ENCODE data around the gene DAO. TPM values are rescaled to one million over a fixed set of nuclear protein-coding genes. Genes with fewer than 3 reads are reported as not detected.
A peak's percentile ranks its signal among the peaks of the same experiment; 100 is the strongest.

DAO gene
- total RNA-seq, 3 donors from 2014 or later = not detected

DNA sequence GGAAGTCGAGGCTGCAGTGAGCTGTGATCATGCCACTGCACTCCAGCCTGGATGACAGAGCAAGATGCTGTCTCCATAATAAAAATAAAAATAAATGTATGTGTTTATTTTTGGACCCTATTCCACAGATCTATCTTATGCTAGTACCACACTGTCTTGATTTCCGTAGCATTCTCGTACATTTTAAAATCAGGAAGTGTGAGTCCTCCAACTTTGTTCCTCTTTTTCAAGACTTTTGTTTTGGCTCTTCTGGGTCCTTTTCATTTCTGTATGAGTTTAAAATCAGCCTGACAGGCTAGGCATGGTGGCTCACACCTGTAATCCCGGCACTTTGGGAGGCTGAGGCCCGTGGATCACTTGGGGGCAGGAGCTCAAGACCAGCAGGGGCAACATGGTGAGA lies 25.8 kb downstream of the DAO start:
- TF ChIP-seq POLR2A (IDR thresholded peaks at IDR 0.05) = no peak
- no peak for TF ChIP-seq POLR2AphosphoS5 (IDR thresholded peaks at IDR 0.05)
- TF ChIP-seq, protein P1, sequence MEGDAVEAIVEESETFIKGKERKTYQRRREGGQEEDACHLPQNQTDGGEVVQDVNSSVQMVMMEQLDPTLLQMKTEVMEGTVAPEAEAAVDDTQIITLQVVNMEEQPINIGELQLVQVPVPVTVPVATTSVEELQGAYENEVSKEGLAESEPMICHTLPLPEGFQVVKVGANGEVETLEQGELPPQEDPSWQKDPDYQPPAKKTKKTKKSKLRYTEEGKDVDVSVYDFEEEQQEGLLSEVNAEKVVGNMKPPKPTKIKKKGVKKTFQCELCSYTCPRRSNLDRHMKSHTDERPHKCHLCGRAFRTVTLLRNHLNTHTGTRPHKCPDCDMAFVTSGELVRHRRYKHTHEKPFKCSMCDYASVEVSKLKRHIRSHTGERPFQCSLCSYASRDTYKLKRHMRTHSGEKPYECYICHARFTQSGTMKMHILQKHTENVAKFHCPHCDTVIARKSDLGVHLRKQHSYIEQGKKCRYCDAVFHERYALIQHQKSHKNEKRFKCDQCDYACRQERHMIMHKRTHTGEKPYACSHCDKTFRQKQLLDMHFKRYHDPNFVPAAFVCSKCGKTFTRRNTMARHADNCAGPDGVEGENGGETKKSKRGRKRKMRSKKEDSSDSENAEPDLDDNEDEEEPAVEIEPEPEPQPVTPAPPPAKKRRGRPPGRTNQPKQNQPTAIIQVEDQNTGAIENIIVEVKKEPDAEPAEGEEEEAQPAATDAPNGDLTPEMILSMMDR (IDR thresholded peaks at IDR 0.05) = no peak
- Histone ChIP-seq H3K4me1 (no peaks in the 10 kb centered on the region), H3K4me3 (no peak overlapping the region), H3K9me3 (no peaks in the 10 kb centered on the region), H3K36me3 (no peaks in the 10 kb centered on the region), H3K27ac (no peak overlapping the region), H3K27me3 (no peaks in the 10 kb centered on the region)
- no peak for DNase-seq (ENCODE audit: low spot score in 2 of 2)
- intact Hi-C loops (cut with DNase I; ENCODE audit: low total_unique reads) = no loop called here

DNA sequence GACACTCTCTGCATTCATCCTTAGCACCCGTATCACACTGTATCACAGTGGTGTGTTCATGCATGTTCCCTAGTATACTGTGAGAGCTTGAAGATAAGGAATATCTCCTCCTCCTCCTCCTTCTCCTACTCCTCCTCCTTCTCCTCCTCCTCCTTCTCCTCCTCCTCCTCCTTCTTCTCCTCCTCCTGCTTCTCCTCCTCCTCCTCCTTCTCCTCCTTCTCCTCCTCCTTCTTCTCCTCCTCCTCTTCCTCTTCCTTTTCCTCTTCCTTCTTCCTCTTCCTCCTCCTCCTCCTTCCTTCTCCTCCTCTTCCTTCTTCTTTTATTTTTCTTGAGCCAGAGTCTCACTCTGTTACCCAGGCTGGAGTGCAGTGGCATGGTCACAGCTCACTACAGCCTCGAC lies 27.1 kb downstream of the DAO start:
- Histone ChIP-seq H3K4me3 (no peak overlapping the region), H3K36me3 (no peaks in the 10 kb centered on the region), H3K27me3 (no peaks in the 10 kb centered on the region), H3K4me1 (peaks cover 0 to 4% of the 10 kb centered on the region in 2 donors), H3K27ac (no peak overlapping the region), H3K9me3 (no peaks in the 10 kb centered on the region)
- no peak for DNase-seq (ENCODE audit: low spot score in 2 of 2)
- intact Hi-C loops (cut with DNase I; ENCODE audit: low total_unique reads) = no loop called here
- no peak for TF ChIP-seq POLR2AphosphoS5 (IDR thresholded peaks at IDR 0.05)
- no peak for TF ChIP-seq POLR2A (IDR thresholded peaks at IDR 0.05)
- TF ChIP-seq, protein P1 (IDR thresholded peaks at IDR 0.05) = no peak

DNA sequence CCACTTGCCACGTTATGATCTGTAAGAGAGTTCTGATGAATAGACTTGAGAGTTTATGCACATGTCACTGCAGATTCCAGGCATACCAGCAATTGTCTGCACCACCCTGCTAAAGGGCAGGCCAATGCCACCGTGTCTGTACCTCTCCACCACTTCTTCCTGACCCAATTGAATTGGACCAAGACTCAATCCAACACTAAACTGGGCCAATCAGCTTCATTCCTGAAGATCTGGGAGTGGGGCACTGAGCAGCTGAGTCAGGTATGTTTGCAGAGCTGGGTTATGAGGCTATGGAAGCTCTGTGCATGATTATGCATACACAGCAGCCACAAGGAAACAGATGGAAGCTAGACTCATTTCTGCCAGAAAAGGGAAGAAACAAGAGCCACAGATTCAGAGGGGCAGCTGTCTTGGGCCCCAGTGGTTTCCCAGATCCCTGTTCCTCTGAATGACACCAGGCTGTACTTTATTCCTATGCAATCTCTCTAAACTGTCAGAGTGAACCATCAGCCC lies 28.0 kb downstream of the DAO start:
- no peaks in the 10 kb centered on the region for H3K27me3 ChIP-seq
- TF ChIP-seq POLR2A (IDR thresholded peaks at IDR 0.05) (no peak), POLR2AphosphoS5 (IDR thresholded peaks at IDR 0.05) (no peak)
- TF ChIP-seq, protein P1 (IDR thresholded peaks at IDR 0.05) = no peak
- DNase-seq (ENCODE audit: low spot score in 2 of 2) = no peak
- peaks cover 0 to 6% of the 10 kb centered on the region in 2 donors for H3K4me1 ChIP-seq
- intact Hi-C loops (cut with DNase I; ENCODE audit: low total_unique reads) = no loop called here
- no peaks in the 10 kb centered on the region for H3K36me3 ChIP-seq
- no peak overlapping the region for H3K27ac ChIP-seq
- no peak overlapping the region for H3K4me3 ChIP-seq
- no peaks in the 10 kb centered on the region for H3K9me3 ChIP-seq

DNA sequence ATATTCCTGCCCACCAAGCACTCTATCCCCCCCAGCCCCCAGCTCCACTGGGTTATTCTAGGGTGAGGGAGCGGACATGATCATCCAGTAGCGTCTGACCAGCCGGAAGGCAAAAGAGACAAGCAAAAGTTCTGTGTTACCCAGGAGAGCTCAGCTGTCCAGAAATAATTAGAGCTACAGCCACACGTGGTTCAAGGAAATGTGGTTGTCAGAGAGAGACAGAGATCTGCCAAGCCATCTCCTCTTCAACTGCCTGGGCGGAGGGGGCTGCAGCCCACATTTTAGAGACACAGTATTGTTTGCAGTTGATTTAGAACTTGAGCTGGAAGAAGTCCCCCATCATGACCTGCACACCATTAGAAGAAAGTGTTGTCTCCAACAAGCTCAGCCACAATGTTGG lies 30.4 kb downstream of the DAO start:
- DNase-seq (ENCODE audit: low spot score in 2 of 2) = no peak
- Histone ChIP-seq H3K27ac (no peak overlapping the region), H3K9me3 (no peaks in the 10 kb centered on the region), H3K4me3 (no peak overlapping the region), H3K27me3 (no peaks in the 10 kb centered on the region), H3K36me3 (no peaks in the 10 kb centered on the region), H3K4me1 (peaks cover 0 to 6% of the 10 kb centered on the region in 2 donors)
- TF ChIP-seq POLR2AphosphoS5 (IDR thresholded peaks at IDR 0.05) (no peak), POLR2A (IDR thresholded peaks at IDR 0.05) (no peak)
- TF ChIP-seq, protein P1 (IDR thresholded peaks at IDR 0.05) = no peak
- intact Hi-C loops (cut with DNase I; ENCODE audit: low total_unique reads) = no loop called here

DNA sequence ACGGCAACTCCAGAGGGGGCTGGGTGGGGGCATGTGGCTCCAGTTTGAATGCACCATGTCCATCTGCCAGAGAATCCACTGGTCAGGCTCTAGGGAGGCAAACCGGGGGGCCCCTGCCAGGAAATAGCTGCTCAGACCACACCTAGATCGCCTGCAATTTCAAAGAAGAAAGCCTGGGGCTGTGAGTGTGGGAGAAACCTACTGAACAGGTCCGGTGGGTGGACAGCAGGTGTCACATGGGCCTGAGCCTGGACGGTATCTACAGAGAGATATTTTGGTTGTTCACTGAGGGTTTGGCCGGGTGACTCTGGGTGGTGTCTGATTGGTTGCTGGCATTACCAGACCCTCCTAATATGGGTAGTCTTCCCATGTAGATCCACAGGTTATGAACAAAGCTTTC lies 32.0 kb downstream of the DAO start:
- Histone ChIP-seq H3K4me1 (peaks cover 0 to 6% of the 10 kb centered on the region in 2 donors), H3K36me3 (no peaks in the 10 kb centered on the region), H3K27me3 (no peaks in the 10 kb centered on the region), H3K27ac (no peak overlapping the region), H3K9me3 (no peaks in the 10 kb centered on the region), H3K4me3 (no peak overlapping the region)
- intact Hi-C loops (cut with DNase I; ENCODE audit: low total_unique reads) = no loop called here
- peak; percentile 40 to 63 for DNase-seq (ENCODE audit: low spot score in 2 of 2)
- no peak for TF ChIP-seq POLR2AphosphoS5 (IDR thresholded peaks at IDR 0.05)
- no peak for TF ChIP-seq POLR2A (IDR thresholded peaks at IDR 0.05)
- TF ChIP-seq, protein P1 (IDR thresholded peaks at IDR 0.05) = no peak

Measured in breast epithelium (tissue), 4 donors.